GM12801 (cell line): ENCODE results near the gene CYP19A1.

Experiments used
- TF ChIP-seq, protein P1 (sequence below): IDR thresholded peaks from one replicate; pipeline ENCODE4 v1.5.1; 2011; ENCODE audit warnings: control low read depth; ENCODE audit not compliant: insufficient read length; ENCODE audit errors: extremely low read depth

The CYP19A1 gene

GRCh38 chr15:51315726-51316125 lies 22.7 kb downstream of the CYP19A1 start:
- TF ChIP-seq, protein P1, sequence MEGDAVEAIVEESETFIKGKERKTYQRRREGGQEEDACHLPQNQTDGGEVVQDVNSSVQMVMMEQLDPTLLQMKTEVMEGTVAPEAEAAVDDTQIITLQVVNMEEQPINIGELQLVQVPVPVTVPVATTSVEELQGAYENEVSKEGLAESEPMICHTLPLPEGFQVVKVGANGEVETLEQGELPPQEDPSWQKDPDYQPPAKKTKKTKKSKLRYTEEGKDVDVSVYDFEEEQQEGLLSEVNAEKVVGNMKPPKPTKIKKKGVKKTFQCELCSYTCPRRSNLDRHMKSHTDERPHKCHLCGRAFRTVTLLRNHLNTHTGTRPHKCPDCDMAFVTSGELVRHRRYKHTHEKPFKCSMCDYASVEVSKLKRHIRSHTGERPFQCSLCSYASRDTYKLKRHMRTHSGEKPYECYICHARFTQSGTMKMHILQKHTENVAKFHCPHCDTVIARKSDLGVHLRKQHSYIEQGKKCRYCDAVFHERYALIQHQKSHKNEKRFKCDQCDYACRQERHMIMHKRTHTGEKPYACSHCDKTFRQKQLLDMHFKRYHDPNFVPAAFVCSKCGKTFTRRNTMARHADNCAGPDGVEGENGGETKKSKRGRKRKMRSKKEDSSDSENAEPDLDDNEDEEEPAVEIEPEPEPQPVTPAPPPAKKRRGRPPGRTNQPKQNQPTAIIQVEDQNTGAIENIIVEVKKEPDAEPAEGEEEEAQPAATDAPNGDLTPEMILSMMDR: no peak

- TF ChIP-seq, protein P1: no peak
Measured at GRCh38 chr15:51314391-51315337, 23.7 kb downstream of the CYP19A1 start.

DNA sequence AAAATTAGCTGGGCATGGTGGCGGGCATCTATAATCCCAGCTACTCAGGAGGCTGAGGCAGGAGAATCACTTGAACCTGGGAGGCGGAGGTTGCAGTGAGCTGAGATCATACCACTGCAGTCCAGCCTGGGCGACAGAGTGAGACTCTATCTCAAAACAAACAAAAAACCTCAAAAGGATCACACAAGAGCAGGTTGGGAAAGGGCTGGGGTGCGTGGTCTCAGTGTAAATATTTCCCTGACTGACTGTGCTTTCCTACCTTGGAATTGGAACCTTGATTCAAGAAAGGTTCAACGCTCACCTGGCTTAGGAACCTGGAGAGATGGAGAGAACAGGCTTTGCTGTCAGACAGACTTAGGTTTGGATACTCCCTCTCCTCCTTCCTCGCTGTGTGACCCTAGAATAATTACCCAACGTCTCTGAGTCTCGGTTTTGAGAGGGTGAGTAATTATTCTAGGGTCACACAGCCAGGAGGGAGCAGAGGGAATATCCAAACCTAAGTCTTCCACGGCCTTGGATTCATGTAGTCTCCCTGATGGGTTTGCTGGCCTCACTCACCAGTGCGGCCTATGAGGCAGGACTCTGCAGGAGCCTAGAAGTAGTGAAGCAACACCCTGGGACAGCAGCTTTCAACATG lies 24.6 kb downstream of the CYP19A1 start:
- TF ChIP-seq, protein P1: no peak

DNA sequence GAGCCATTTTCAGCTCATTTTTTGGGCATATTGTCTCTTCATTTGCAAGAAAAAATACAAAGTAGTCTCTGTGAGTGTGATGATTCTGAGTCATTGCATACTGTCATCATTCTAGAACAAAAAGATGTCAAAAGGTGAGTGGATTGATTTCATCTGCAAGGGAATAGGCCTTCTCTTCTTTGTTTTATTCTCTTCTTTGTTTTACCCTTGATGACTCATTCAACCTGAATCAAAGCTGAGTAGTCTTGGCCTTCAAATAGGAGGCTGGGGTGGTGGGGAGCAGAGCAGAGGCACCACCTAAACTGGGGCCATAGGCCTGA lies 25.4 kb downstream of the CYP19A1 start:
- TF ChIP-seq, protein P1: no peak

DNA sequence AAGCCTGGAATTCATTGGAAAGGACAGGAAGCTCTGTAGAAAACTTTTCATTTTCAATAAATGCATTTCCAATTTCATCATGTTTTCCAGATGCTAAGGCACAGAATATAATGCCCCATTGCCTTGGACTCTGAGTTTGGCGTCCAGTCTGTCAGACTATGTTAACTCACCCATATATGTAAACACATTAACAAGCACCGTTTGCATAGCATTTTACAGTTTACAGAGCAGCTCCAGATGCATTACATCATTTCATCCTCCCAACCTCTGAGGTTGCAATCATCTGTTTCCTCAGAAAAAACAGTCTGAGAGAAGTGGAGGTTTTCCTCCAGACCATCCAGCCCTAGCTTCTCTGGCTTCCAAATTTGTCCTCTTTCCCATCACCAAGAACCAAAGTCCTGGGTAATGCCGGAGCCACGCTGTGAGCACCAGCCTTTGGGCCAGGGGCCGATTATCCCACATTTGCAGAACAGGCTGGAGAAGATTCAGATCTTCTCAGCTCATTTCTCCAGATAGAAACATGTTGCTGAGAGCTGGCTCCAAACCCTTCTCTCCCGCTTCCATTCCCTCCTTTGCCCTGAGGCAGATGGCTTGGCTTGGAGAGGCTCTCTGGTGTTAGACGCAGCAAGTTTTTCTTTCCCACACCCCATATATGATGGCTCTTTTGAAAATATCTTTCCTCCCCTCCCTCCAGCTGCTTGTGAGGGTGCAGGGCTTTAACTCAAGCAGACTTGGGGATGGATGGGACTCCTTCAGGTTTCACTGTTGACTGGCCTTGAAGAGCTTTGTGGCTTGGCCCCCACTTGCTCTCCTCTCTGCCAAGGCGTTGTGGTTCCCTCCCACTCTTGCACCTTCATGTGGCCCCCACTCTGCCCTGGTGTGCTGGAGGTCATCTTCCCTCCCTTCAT lies 26.0 kb downstream of the CYP19A1 start:
- TF ChIP-seq, protein P1: no peak

DNA sequence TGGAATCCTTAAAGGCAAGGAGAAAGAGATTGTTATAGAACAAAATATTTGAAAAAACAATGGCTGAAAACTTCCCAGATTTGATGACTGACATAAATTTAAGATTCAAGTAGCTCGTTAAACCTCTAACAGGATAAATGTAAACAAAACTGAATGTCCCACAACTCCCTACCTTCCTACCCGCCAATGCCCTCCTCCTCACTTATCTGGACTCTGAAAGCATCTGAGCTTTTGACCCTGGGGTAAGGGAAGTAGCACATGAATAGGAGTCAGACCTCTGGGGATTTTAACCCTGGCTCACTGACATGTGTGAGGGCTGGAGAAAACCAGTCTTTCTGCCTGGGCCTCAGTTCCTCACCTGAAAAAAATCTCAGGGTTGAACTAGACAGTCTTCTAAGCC lies 26.9 kb downstream of the CYP19A1 start:
- TF ChIP-seq, protein P1: no peak

- TF ChIP-seq, protein P1: no peak
Measured at GRCh38 chr15:51310064-51310463, 28.3 kb downstream of the CYP19A1 start.
